GM21825 (cell line): ENCODE results near the gene MED7.

Experiments used
- ATAC-seq: cut with Tn5 transposase; IDR thresholded peaks from one replicate; pipeline ENCODE4 v1.9.1; 2021; ENCODE audit warnings: mild to moderate bottlenecking, moderate library complexity; ENCODE audit not compliant: unreplicated experiment

The MED7 gene

DNA sequence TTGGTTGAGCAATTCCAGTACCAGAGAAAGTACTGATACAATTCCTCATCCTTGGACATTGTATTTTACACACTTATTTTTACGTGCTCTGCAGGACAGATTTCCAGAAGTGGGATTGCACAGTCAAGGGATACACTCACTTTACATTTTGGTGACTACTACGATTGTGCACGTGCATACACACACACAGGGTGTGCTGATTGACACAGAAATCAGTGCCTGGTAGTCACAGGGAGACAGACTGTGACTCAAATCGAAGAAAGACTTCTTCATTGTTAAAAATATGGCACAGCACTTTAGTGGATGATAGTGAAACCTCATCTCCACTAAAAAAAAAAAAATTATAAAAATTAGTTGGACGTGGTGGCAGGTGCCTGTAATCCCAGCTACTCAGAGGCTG is 21.9 kb upstream of the MED7 start:
- ATAC-seq, result no peak

DNA sequence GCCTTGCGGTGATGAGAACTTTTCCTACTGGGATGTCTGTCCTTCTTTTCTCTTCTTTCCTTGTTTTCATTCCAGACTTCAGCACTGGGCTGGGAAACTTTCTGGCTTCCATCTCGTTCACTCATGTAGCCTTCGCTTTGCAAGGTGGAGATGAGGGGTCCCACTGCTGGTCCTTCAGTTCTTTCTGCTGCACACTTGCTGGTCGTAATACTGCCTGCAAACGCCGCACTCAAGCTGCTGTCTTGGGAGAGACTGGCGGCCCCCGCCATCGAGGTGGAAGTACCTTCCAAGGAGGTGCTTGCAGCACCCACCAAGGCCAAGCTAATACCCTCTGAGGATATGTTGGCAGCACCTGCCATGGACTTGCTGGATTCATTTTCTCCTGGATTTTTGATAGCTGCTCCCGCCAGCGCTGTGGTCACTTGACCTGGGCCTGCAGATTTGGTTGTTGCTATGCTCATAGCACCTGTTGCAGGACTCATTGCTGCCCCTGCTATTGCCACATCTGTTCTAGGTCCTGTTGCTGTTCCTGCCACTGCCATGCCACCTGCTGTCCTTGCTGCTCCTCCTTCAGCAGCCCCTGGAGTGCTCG is 20.4 kb upstream of the MED7 start:
- no peak for ATAC-seq

DNA sequence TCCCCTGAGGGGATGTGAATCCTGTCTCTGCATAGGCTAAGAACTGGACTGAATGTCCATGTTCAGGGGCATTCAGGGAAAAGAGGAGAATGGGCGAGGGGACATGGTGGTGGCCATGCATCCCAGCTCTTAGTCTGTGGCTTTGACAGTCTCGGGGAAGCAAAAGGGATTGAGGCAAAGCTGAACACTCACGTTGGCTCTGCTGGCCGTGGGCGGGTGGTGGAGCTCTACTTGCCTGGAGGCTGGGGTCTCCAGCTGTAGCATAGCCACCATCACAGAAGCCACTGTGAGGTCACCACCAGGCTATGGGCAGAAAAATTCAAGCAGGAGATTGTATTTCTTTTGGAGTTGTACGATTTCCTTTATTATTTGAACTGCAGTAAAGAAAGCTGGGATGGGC is 19.3 kb upstream of the MED7 start:
- ATAC-seq, result no peak

DNA sequence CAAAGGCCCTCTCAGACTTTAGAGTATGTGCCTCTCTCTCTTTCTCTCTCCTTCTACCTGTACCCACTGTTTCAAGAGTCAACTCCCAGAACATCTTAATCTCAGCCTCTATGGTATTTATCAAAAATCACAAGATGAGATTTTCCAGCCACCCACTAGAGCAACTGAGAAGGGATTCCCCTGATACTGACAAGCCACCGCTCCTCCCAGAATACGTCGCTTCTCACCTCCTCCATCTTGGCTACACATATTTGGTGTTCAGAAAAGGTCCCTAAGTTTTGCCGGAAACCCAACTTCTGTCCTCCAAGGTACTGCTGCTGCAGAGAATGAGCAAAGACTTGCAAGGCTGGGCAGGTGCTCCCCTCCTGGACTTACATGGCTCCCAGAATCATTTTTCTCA is 17.3 kb upstream of the MED7 start:
- no peak for ATAC-seq

DNA sequence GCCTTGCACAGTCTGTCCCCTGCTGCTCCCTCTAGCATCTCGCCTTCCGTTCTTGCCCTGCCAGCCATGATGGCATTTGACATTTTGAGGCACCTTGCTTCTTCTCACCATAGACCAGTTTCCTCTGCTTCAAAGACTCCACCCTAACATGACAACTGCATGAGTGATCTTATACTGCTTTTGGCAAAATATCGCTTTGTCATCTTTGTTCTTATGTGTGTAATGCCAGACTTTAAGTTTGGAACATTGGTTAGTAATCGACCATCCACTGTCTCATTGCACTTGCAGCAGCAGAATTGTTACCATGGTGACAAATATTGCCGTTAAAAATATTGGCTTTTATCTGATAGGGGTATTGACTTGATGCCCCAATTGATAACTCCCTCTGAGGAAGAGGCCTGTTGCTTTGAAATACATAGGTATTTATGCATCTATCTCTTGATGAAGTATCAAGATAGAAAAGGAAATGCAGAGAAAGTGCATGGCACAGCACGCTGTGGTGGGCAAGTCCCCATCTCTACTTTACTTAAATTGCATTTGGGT is 16.6 kb upstream of the MED7 start:
- no peak for ATAC-seq

DNA sequence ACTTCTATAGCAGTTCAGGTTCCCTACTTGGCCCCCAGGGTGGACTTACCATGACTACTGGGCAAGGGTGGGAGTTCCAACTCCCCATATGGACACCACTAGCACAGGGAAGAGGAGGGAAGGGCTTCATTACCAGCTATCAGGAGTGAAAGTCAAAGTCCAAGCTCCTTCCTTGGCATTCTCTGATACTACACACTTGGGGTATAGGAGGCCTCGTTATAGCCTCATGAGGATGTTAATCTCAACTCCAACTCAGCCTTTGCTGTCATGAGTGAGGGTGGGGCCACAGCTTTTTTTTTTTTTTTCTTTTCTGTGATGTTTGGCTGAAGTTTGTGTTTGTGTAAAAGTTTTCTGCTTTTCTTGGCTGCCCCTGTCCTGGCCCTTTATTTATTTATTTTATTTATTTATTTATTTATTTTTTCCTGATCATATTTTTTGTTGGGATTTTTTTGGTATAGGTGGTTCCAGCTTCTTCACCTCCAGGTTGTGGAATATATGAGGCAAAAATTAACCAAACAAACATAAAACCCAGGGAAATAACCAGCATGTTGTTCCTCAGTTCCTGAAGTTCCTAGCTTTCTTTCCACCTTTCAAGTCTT is 14.7 kb upstream of the MED7 start:
- ATAC-seq, result no peak

- ATAC-seq, result no peak
Measured at GRCh38 chr5:157155297-157155696, 12.6 kb upstream of the MED7 start.

DNA sequence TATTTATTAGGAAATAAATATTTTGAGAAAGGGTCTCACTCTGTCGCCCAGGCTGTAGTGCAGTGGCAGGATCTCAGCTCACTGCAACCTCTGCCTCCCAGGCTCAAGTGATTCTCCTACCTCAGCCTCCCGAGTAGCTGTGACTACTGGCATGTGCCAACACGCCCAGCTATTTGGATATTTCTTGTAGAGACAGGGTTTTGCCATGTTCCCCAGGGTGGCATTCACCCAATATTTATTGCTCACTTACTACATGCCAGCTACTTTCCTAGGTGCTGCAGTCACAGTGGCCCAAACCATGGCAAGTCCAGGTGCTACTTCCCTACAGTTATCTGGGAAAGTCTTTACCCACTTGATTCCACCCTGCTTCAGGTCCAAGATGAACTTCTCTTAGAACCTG is 8.3 kb upstream of the MED7 start:
- no peak for ATAC-seq

- ATAC-seq, result peak; percentile 66
Measured at GRCh38 chr5:157148734-157149615, 6.3 kb upstream of the MED7 start.

GRCh38 chr5:157143127-157143971 is 684 bp upstream of the MED7 start:
- peak; percentile 34 for ATAC-seq

- ATAC-seq, result no peak
Measured at GRCh38 chr5:157137691-157138090, 5.0 kb downstream of the MED7 start.

GRCh38 chr5:157132281-157132612 is 10.4 kb downstream of the MED7 start:
- ATAC-seq, result no peak

GRCh38 chr5:157130925-157131324 is 11.7 kb downstream of the MED7 start:
- ATAC-seq, result peak; percentile 55

- ATAC-seq, result no peak
Measured at GRCh38 chr5:157121709-157122108, 21.0 kb downstream of the MED7 start.

- no peak for ATAC-seq
Measured at GRCh38 chr5:157120102-157120501, 22.6 kb downstream of the MED7 start.

DNA sequence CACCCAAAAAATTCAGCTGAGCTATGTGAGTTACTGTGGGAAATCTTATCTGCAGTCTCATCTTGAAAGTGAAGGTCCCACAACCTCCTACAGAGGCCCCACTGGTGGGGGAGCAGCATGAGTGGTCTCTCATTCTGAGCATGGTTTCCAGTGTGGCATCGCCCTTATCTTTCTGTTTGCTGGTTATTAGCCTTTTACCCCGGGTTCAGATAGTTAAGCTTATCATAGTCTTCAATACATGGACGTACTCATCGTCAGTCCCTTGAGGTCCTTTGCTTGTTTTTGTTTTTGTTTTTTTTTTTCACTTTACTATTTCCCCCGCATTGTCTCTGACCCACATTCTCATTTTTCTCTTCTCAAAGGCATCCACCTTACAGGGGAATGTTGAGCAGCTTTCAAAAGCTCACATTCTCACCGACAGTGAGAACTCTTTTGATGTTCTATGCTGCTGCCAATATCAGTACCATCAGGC is 26.1 kb downstream of the MED7 start:
- peak; percentile 47 for ATAC-seq

DNA sequence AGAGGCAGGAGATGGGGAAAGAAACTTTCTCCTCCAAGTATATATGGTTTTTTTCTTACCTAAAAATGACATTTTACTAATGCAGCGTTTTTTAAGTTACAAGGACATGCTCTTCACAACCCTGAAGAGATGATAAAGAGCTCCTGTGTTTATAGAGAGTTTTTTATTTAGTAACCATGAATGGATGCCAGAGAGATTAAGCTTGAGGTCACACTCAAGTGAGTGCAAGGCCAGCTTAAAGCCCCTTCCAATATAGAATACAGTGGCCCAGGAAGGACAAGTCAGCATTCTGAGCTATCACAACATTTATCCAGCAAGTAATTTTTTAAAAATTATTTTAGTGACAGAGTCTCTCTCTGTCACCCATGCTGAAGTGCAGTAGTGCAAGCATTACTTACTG is 27.2 kb downstream of the MED7 start:
- ATAC-seq, result no peak

GRCh38 chr5:157115012-157115411 is 27.7 kb downstream of the MED7 start:
- no peak for ATAC-seq

DNA sequence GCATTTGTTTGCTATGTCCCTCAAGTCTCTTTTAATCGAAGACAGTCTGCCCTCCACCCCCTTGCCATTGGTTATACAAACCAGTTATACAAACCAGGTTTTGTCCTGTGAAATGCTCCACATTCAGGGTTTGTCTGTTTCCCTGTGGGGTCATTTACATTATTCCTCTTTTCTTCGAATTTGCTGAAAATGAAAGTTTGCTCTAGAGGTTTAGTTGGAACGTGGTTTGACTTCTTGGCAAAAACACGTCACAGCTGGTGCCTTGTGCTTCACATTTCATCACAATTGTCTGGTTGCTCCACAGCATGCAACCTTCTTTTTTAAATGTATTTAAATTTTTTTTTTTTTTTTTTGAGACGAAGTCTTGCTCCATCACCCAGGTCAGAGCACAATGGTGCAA is 29.7 kb downstream of the MED7 start:
- no peak for ATAC-seq

DNA sequence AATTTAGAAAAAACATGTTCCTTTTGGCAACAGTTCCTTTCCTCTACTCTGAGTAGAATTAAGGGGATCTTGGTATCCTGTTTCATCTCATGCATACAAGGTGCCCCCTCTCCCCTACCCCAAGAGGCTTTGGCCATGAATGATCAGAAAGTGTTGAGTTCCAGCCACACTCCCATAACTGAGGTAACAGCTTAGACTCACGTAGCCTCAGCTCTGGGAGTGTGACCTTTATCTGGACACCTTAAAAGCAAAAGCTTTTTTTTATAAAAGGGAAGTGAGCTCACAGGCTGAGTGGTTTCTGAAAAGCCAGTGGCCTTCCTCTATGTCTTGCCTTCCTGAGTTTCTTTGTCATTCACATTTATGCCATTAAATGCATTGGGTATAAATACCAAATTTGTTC is 32.9 kb downstream of the MED7 start:
- peak; percentile 79 for ATAC-seq

- peak; percentile 88 for ATAC-seq
Measured at GRCh38 chr5:157108976-157109375, 33.7 kb downstream of the MED7 start, which contains the start of gene HAVCR2. HAVCR2 (minus strand) TSS chr5:157109044; CDS start chr5:157108983, 61 bp downstream.
